Measurements from ENCODE around the gene AIFM3.

DNA sequence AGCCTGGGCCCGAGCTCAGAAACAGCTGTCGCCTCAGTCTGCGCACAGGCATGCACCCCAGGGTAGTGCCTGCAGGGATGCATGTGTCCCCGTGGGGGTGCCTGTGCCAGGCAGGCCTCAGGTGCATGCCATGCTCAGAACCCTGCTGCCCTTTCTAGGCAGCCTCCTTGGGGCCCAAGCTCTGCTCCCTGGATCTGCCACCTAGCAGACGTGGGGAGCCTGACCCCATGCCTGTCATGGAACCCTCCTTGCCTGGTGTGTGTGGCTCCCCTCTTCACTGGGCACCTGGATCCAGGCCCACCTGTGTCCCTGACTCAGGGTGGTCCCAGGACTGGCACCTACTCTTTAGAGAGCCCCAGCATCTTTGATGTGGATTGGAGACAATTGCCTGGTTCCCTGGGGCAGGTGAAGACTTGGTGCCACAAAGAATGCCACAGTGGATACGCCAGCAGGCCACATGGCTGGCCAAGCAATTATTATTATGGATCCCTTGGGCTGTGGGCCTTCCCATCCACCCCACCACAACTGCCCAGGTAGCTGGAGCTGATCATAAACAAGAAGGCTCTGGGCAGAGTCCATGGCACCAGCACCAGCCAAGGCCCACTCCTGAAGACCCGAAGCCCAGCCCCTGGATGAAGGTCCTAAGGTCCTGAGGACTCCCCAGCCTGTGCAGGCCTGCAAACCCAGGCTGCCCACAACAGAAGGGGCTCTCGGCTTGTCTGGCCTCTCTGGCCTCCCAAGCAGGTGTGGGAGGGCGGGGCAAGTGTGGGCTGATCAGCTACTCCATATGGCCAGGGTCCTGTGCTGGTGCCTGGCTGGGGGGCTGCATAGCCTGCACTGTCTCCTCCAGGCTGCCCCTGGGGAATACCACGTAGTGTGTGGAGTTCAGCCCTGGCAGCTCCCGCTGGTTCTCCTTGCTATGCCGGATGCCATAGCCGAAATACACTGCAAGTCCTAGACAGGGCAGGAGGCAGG, 61.5 kb downstream of the AIFM3 start:
- no peak for TF ChIP-seq POLR2AphosphoS5 (IDR thresholded peaks at IDR 0.05; ENCODE audit: borderline replicate concordance, low read depth, low read length)
- TF ChIP-seq EZH2 (IDR thresholded peaks at IDR 0.05) = no peak
